ENCODE data around the gene PAX3.

GRCh38 chr2:222208010-222208690, 90.6 kb downstream of the PAX3 start:
- TF ChIP-seq EP300 (IDR thresholded peaks at IDR 0.05; ENCODE audit: low read depth in 2 of 2, low read length in 2 of 2) = no peak
- TF ChIP-seq EP300 (CRISPR knock-in tag; IDR thresholded peaks at IDR 0.05; ENCODE audit: borderline replicate concordance) = no peak
- TF ChIP-seq POLR2A (IDR thresholded peaks at IDR 0.05; ENCODE audit: insufficient read depth in 1 of 2, low read depth in 2 of 2, low read length in 2 of 2) = no peak
- no peak for TF ChIP-seq CHCHD3 (CRISPR knock-in tag; IDR thresholded peaks at IDR 0.05)
- no peak for TF ChIP-seq ZNF747 (CRISPR knock-in tag; IDR thresholded peaks at IDR 0.05; ENCODE audit: borderline replicate concordance)
- no peak for TF ChIP-seq KDM1A (CRISPR knock-in tag; IDR thresholded peaks at IDR 0.05)
- no peak for TF ChIP-seq CTCF (CRISPR knock-in tag; IDR thresholded peaks at IDR 0.05)
- TF ChIP-seq ZHX1 (CRISPR knock-in tag; IDR thresholded peaks at IDR 0.05; ENCODE audit: low read depth) = no peak
- TF ChIP-seq ZNF614 (CRISPR knock-in tag; IDR thresholded peaks at IDR 0.05; ENCODE audit: borderline replicate concordance) = no peak
- TF ChIP-seq ZBTB14 (CRISPR knock-in tag; IDR thresholded peaks at IDR 0.05) = no peak
- TF ChIP-seq POLR2AphosphoS5 (IDR thresholded peaks at IDR 0.05; ENCODE audit: low read depth, low read length) = no peak
- TF ChIP-seq BATF2 (CRISPR knock-in tag; IDR thresholded peaks at IDR 0.05) = no peak
- TF ChIP-seq ZBTB10 (CRISPR knock-in tag; IDR thresholded peaks at IDR 0.05; ENCODE audit: borderline replicate concordance) = no peak
- no peak for TF ChIP-seq RERE (CRISPR knock-in tag; IDR thresholded peaks at IDR 0.05; ENCODE audit: low read depth)
- TF ChIP-seq TCF7 (IDR thresholded peaks at IDR 0.05; ENCODE audit: low read depth) = no peak
